ENCODE measurements around the gene CHCHD4.
A peak's percentile ranks its signal among the peaks of the same experiment; 100 is the strongest.

Gene CHCHD4

GRCh38 chr3:14145670-14146380 lies 21.2 kb upstream of the CHCHD4 start:
- TF ChIP-seq, protein P1, sequence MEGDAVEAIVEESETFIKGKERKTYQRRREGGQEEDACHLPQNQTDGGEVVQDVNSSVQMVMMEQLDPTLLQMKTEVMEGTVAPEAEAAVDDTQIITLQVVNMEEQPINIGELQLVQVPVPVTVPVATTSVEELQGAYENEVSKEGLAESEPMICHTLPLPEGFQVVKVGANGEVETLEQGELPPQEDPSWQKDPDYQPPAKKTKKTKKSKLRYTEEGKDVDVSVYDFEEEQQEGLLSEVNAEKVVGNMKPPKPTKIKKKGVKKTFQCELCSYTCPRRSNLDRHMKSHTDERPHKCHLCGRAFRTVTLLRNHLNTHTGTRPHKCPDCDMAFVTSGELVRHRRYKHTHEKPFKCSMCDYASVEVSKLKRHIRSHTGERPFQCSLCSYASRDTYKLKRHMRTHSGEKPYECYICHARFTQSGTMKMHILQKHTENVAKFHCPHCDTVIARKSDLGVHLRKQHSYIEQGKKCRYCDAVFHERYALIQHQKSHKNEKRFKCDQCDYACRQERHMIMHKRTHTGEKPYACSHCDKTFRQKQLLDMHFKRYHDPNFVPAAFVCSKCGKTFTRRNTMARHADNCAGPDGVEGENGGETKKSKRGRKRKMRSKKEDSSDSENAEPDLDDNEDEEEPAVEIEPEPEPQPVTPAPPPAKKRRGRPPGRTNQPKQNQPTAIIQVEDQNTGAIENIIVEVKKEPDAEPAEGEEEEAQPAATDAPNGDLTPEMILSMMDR (conservative IDR thresholded peaks at IDR 0.05; ENCODE audit: low read depth, low read length), result peak; percentile 8
- DNase-seq (ENCODE audit: low read depth), result no peak
- no peak overlapping the region for H3K4me3 ChIP-seq (ENCODE audit: low read depth, low read length)

DNA sequence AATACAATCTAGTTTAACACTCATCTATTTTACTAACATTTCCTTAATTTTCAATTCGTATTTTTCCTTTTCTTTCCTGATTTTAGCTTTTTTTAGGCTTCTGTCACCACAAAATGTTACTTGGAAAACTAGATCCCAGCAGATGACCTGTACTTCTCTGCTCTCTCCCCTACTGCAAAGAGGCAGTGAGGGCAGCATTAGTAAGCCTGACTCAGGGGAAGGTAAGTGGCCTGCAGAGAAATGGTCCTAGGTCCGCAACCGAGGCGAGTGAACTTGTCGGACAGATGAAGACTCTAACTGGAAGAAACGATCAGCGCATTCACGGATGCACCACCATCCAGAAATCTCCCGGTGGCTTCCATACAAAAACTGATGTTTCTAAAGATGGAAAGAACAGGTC lies 20.6 kb upstream of the CHCHD4 start:
- H3K4me3 ChIP-seq (ENCODE audit: low read depth, low read length), result no peak overlapping the region
- peak; percentile 71 for DNase-seq (ENCODE audit: low read depth)
- TF ChIP-seq, protein P1 (conservative IDR thresholded peaks at IDR 0.05; ENCODE audit: low read depth, low read length), result no peak

GRCh38 chr3:14144423-14145075 lies 19.9 kb upstream of the CHCHD4 start:
- TF ChIP-seq, protein P1 (conservative IDR thresholded peaks at IDR 0.05; ENCODE audit: low read depth, low read length), result no peak
- peak; percentile 100 for DNase-seq (ENCODE audit: low read depth)
- H3K4me3 ChIP-seq (ENCODE audit: low read depth, low read length), result peak overlapping the region; percentile 26

GRCh38 chr3:14143271-14144225 lies 18.9 kb upstream of the CHCHD4 start:
- DNase-seq (ENCODE audit: low read depth), result peak; percentile 98
- TF ChIP-seq, protein P1 (conservative IDR thresholded peaks at IDR 0.05; ENCODE audit: low read depth, low read length), result no peak
- no peak overlapping the region for H3K4me3 ChIP-seq (ENCODE audit: low read depth, low read length)

DNA sequence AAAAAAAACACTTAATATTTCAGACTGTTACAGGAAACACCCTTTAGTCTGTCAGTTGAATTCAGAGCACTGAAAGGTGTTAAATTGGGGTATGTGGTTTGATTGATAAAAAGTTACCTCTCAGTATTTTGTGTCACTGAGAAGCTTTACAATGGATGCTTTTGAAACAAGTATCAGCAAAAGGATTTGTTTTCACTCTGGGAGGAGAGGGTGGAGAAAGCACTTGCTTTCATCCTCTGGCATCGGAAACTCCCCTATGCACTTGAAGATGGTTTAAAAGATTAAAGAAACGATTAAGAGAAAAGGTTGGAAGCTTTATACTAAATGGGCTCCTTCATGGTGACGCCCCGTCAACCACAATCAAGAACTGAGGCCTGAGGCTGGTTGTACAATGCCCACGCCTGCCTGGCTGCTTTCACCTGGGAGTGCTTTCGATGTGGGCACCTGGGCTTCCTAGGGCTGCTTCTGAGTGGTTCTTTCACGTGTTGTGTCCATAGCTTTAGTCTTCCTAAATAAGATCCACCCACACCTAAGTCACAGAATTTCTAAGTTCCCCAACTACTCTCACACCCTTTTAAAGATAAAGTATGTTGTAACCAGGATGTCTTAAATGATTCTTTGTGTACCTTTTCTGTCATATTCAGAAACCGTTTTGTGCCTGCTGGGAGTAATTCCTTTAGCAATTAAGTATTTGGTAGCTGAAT lies 18.0 kb upstream of the CHCHD4 start:
- no peak for DNase-seq (ENCODE audit: low read depth)
- H3K4me3 ChIP-seq (ENCODE audit: low read depth, low read length), result no peak overlapping the region
- TF ChIP-seq, protein P1 (conservative IDR thresholded peaks at IDR 0.05; ENCODE audit: low read depth, low read length), result no peak

GRCh38 chr3:14141602-14142341 lies 17.1 kb upstream of the CHCHD4 start:
- DNase-seq (ENCODE audit: low read depth), result no peak
- TF ChIP-seq, protein P1 (conservative IDR thresholded peaks at IDR 0.05; ENCODE audit: low read depth, low read length), result no peak
- H3K4me3 ChIP-seq (ENCODE audit: low read depth, low read length), result no peak overlapping the region
